Measurements from ENCODE around the gene SVIL.

Gene SVIL

GRCh38 chr10:29415876-29416275 lies 218.9 kb downstream of the SVIL start:
- no peak for DNase-seq (ENCODE audit: low read depth in 2 of 2)

GRCh38 chr10:29414501-29414900 lies 220.3 kb downstream of the SVIL start:
- DNase-seq (ENCODE audit: low read depth in 2 of 2) = no peak

- DNase-seq (ENCODE audit: low read depth in 2 of 2) = no peak
Measured at GRCh38 chr10:29412485-29412884, 222.3 kb downstream of the SVIL start.

- DNase-seq (ENCODE audit: low read depth in 2 of 2) = no peak
Measured at GRCh38 chr10:29411666-29412315, 223.0 kb downstream of the SVIL start.

GRCh38 chr10:29409241-29410054 lies 225.3 kb downstream of the SVIL start:
- DNase-seq (ENCODE audit: low read depth in 2 of 2) = peak in 1 of 2 donors; percentile 33

- no peak for DNase-seq (ENCODE audit: low read depth in 2 of 2)
Measured at GRCh38 chr10:29408847-29409240, 225.9 kb downstream of the SVIL start.
